GM19240 (cell line): ENCODE data around the gene EPHX1.

Source experiments
- DNase-seq: peaks from one replicate; pipeline ENCODE4 v3.0.0; 2011; ENCODE audit warnings: low spot score; ENCODE audit not compliant: insufficient read length

EPHX1 gene

DNA sequence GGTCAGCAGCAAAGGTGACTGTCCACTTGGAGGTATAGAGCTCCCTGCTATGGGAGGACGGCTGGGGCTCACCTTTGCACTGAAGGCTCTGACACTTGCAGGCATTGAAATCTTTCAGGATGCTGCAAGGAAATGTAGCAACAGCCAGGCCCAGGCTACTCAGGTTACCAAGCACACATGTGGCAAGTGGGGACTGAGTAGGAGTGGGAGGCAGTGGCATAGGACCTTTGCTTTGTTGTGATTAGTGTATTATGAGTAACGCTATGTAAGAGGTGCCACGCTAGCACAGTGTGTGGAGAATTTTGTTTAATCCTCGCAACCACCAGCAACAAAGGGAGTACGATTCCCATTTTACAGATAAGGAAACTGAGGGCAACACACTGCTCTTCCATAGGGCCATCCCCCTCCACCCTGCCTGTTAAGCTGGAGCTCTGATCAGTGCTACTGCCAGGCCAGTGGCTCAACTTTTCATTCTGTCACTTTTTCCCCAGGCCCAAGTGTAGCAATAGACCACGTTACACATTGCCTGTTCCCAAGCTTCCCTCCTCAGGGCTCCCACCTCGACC, 51.0 kb downstream of the EPHX1 start:
- DNase-seq, result no peak

GRCh38 chr1:225861834-225862580, 52.1 kb downstream of the EPHX1 start:
- DNase-seq, result no peak

GRCh38 chr1:225862581-225862950, 52.6 kb downstream of the EPHX1 start:
- DNase-seq, result no peak

DNA sequence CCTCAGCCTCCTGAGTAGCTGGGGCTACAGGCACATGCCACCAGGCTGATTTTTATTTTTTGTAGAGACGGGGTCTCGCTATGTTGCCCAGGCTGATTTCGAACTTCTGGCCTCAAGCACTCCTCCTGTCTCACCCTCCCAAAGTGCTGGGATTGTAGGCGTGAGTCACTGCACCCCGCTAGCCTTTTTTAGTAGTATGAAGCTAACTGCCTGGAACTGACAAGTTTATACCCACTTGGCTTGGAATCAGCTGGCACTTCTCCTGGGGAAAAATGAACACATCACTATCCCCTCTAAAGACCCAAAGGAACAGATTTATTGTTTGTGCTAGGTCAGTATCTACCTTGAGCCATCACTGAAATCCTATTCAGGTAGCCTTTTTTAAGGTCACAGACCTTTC, 53.2 kb downstream of the EPHX1 start:
- no peak for DNase-seq

DNA sequence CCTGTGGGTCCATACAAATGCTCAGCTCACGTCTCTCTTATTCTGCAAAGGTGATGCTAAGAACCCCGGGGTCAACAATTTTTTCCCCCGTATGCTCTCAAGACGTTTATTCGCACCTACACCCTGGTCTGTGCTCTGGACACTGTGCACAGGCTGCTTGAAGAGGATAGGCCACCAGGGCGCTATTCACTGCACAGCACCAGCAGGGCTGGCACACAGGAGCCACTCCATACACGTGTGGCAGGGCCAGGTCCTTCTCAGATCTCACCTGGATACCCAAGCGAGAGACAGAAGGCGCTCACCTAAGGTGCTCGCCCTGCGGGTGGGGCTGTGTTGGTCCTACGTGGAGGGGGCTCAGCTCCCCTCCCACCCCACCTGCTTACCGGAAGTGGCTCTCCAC, 55.6 kb downstream of the EPHX1 start:
- DNase-seq, result no peak

DNA sequence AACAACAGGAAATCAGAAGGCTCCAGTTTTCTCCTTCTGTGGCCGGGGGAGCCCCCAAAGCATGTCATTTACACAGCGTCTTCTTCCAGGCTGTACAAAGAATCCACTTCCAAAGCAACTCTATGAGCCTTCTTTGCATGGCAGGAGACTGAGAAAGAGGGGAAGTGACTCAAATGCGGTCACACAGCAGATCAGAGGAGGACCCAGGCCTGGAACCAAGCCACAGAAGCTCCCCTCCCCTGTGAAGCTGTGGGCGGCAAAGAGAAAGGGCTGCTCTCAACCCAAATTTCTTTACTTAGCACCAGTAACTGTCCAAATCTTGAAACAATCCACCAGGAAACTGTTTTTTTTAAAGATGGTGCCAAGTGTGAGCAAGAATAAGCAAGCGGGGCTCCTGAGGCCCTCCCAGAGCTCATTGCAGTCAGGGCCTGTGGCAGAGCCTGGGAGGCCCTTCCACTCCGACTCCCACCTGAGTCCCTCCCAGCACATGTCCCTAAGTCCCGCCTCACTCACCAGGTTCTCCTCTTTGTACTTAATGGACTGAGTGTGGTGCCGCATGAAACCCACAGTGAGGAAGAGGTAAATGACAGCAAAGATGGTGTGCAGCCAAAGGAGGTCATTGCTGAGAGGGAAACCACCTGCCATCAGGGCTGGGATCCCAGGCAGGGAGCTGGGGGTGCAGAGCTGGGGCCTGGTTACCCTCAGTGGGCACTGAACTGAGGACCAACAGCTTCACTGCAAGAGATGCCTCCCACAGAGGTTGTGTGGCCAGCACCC, 56.3 kb downstream of the EPHX1 start:
- no peak for DNase-seq

DNA sequence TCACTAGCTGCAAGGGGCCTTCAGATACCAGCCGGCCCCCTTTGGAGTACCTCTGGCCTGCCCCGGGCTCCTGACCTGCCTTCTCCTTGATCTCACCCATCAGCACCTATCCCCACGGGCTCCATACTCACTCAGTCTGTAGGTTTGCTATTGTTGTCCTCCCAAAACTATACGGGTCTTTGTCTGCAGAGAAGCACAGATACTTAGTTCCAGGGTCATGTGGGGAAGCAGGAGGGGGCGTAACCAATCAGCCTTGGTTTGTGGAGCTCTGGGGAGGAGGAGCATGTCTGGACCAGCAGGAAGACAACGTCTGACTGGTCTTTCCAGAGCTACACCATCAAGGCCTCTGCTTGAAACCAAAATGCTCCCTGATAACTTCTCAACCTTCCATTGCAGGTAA, 57.1 kb downstream of the EPHX1 start:
- DNase-seq, result no peak

DNA sequence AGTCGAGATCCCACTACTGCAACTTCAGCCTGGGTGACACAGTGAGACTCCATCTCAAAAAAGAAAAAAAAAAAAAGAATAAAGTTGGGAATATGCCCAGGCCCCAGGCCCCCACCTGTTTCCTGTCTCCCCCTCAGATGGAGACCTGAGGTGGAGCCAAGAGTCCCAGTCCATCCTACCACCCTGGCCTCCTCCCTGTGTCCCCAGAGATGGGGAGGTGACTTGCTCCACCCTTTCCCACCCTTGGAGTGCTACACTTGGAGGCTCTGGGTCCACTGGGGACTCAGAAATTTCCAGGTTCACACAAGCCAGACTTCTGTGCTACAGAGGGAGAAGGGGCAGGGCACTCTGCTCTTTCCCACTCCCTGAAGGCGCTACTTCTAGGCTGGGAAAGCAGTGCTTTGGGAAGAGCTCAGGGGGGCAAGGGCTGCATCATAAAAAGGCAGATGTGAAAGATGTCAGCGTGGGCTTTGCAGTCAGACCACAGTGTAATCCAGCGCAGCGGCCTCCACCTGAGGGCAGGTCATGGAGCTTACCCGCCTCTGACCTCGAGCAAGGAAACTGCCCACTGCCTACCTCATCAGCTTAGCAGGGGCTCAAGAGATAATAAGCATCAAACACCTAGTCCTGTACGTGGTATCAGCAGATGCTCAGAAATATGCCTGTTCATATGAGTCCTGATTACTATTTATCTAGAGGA, 58.9 kb downstream of the EPHX1 start:
- no peak for DNase-seq

DNA sequence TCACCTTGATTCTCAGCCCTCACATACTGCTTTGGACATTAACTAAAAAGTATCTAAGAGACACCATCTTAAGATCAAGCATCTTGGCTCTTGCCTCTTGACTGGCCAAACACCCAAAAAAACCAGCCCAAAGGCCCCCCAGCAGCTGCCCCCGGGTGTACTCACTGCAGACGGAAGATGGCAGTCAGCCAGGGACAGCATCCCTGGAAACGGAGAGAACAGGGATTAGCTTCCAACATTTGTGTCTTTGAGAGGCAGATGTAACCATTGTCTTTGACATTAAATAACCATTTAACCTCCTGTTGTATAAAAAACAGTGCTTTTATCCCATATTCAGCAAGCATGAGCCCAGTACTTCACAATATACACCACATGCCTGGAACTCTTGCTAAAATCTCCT, 61.0 kb downstream of the EPHX1 start:
- DNase-seq, result no peak

GRCh38 chr1:225871359-225872074, 61.6 kb downstream of the EPHX1 start:
- no peak for DNase-seq

GRCh38 chr1:225872075-225872430, 62.1 kb downstream of the EPHX1 start:
- DNase-seq, result no peak

DNA sequence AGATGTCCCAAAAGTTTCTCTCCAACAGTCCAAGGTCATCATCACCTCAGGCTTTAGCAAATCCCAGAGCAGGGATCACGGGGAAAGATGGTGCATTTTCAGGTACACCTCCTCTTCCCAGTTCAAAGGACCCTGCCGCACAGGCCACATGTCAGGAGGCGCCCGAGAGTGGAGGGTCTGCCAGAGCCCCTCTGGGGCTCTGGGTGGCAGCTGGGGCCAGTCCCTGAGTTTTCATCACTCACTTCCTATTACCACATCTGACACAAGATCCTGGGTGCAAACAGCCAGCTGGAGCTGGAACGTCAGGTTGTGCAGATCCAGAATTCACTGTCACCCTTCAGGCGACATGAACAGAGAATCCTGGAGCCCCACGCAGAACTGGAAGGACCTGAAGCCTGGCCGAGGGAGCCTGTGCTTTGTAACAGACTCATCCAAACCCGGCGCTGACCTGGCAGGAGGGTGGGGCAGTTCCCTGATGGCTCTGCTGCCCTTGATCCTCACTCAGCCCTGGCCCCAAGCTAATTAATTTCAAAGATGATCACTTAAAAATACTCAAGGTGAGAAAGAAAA, 63.4 kb downstream of the EPHX1 start:
- no peak for DNase-seq

- no peak for DNase-seq
Observed at GRCh38 chr1:225874431-225874830, 64.5 kb downstream of the EPHX1 start.

DNA sequence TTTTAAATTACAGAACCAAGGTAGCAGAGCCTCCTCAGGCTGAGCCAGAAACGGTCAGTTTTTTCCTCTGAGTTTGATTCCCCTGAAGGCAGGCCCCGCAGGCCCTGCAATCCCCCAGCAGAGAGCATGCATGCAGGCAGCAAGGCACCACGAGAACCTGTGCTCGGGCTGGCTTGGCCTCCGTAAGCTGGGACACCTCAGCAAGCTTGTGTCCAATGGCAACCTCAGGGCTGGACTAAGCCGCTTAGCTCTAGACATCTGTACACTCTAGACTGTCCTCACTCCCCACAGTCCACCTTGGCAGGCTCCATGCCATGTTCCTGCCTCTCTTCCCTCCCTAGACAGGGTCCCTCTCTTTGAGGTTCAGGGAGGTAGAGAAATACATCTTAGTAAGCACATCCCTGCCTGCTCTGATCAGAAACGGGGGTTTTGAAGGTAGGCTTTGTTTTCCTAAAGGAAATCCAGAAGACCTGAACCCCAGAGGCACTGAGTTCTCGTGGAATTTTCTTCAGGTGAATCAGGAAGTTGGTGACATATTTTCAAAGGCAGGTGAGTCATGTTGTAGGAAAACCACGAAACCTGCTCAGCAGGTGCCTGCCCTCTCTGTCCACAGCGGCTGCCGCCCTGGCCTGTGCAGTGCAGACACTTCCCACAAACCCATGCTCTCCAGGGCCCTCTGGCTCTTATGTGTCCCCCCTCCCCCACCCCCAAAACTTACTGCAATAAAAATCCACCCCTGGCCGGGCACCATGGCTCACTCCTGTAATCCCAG, 65.3 kb downstream of the EPHX1 start:
- DNase-seq, result no peak

- DNase-seq, result no peak
Observed at GRCh38 chr1:225876900-225877510, 67.1 kb downstream of the EPHX1 start.

- DNase-seq, result no peak
Observed at GRCh38 chr1:225877580-225877979, 67.7 kb downstream of the EPHX1 start.

DNA sequence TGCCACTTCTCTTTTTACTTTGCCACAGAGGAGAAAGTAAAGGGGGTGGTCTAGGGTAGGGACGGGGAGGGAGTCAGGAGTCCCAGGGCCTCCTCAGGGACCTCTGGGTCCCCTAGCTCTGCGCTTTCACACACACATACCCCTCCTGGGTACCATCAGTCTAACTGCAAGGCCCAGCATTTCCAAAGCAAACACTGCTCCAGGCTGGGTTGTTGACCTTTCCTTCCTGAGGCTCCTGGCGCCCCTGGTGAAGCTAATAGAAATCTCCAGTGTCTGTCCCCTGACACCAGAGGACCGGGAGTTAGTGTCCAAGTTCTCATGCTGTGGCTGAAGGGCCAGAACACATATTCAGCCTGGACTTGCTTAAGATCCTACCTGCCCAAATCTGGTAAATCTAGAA, 68.4 kb downstream of the EPHX1 start:
- no peak for DNase-seq

GRCh38 chr1:225879521-225880221, 69.7 kb downstream of the EPHX1 start:
- no peak for DNase-seq

DNA sequence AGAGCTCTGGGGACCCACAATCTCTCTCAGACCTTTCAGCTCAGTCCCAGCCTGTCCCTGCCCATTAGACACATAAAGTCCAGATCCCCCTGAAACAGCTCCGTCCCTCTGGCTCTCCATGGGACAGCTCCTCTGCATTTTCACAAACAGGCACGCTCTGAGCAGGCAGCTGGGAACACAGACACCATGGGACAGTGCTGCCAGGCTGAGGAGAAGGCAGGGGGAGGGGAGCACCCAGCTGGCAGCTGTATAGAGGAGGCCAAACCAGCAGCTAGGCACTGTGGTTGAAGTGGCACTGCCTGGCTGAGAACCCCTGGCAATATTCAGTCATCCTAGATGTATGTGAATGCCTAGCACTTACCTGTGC, 70.3 kb downstream of the EPHX1 start:
- DNase-seq, result no peak
